Caki2 (cell line): Measurements from ENCODE around the gene GABRG2. TPM values are rescaled to one million over a fixed set of nuclear protein-coding genes. Genes with fewer than 3 reads are reported as not detected.
A peak's percentile ranks its signal among the peaks of the same experiment; 100 is the strongest.
"Not testable (repeated sequence)": the region's sequence is repeated elsewhere in the genome, so short reads cannot be mapped to it uniquely, and the experiment has no call there.

ENCODE experiments used
- DNase-seq: peaks from one replicate; pipeline ENCODE4 v3.0.0-alpha.2; 2015; ENCODE audit warnings: low read depth
- in situ Hi-C: cut with HindIII; loops from 2 replicates; pipeline ENCODE4 v1.10.0; 2016; ENCODE audit warnings: low sequenced_read_pairs, low pct_unique_long_range_greater_than_20kb, mixed read lengths
- total RNA-seq: library from RNA; depleted of rRNA; stranded (reverse); fragments of >200 nt; shearing (Covaris generic); gene quantifications from 2 replicates; pipeline ENCODE4 v1.2.3, GENCODE V29; 2014; ENCODE audit warnings: low replicate concordance; rRNA removed

GABRG2 gene
- not detected in 2 replicates for total RNA-seq

DNA sequence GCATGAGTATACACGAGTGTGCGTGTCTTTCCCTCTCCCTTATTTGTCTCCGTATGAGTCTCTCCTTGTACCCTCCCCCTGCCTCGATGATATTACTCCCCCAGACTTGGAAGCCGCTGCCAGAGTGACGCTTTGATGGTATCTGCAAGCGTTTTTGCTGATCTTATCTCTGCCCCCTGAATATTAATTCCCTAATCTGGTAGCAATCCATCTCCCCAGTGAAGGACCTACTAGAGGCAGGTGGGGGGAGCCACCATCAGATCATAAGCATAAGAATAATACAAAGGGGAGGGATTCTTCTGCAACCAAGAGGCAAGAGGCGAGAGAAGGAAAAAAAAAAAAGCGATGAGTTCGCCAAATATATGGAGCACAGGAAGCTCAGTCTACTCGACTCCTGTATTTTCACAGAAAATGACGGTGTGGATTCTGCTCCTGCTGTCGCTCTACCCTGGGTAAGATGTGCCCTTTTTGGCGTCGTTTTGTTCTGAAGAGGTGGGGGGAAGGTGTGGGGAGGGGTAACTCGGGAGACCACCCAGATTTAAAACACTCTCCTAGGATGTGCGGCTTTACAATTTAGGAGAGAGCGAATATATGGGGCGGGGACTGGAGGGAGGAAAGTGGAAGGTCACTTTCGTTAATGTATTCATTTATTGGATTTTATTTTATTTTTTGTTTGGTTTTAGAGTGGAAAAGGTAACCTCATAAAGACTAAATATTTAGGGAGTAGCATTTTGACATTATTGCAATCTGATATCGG is at the start of gene GABRG2:
GABRG2 (plus strand) TSS at position 119 of the 757 bp plus-strand sequence; CDS start at position 346, 227 bp downstream.
- no peak for DNase-seq
- in situ Hi-C loops, result no loop called here

DNA sequence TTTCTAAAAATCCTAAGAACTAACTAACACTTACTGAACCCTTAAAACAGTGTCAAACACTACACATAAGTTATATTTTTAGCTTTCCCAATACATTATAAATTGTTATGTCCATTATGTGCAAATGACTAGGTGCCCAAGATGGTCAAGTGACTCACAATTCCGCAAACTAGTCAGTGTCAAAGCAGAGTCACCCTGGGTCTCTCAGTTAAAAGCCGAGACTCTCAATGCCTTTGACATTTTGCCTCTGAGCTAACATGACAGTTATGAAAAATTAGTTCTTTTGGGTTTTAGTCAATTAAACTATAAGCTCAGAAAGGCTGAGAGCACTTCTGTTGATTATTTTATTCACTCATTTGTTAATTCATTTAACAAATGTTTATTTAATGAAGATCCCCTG is 42.3 kb upstream of the GABRG2 start:
- DNase-seq, result no peak
- in situ Hi-C loops, result no loop called here

DNA sequence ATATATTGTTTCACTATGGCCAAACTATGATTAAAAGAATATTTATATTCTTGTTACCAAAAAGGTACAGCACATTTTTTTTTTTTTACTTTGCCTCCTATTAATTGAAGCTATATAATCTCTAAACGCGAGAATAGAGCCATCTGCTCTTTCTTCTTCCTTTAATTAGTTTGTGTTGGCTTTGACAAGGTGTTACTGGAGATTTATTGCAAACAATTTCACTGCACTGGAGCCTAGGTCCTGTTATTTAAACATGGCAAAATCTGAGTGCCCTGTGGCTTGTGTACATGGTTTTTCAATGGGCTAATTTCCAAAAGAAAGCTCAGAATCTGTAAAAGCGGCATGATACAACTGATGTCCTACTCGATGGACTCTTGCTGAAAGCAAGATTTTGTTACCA is 40.8 kb upstream of the GABRG2 start:
- no peak for DNase-seq

DNA sequence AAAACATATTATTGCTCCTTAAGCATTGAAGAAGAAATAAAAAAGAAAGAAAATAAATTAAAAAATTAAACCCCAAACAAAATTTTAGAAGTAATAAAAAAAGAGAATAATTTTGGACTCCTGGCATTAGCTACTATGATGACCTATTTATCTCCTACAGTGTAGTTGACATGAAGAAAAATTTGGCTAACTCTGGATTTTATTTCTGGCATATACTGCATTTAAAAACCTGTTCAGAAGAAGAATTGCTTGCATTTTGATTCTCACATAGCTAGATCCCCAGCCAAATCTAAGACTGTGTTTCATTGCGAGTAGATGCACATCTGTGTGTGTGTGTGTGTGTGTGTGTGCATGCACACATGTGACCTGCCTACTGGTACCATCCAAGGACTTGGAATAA is 30.1 kb upstream of the GABRG2 start:
- no peak for DNase-seq
- in situ Hi-C loops, result no loop called here

More for the DNA sequence above, 40.8 kb upstream of the GABRG2 start:
- in situ Hi-C loops, result no loop called here

- no peak for DNase-seq
- in situ Hi-C loops, result no loop called here
These were observed 20.3 kb upstream of the GABRG2 start for GRCh38 chr5:162047279-162047678.

GRCh38 chr5:162052676-162053075 is 14.9 kb upstream of the GABRG2 start:
- no peak for DNase-seq
- in situ Hi-C loops, result no loop called here

DNA sequence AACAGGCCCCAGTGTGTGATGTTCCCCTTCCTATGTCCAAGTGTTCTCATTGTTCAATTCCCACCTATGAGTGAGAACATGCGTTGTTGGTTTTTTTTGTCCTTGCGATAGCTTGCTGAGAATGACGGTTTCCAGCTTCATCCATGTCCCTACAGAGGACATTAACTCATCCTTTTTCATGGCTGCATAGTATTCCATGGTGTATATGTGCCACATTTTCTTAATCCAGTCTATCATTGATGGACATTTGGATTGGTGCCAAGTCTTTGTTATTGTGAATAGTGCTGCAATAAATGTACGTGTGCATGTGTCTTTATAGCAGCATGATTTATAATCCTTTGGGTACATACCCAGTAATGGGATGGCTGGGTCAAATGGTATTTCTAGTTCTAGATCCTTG is 12.5 kb upstream of the GABRG2 start:
- in situ Hi-C loops, DNase-seq: not testable (repeated sequence)

GRCh38 chr5:162067162-162067561 is 411 bp upstream of the GABRG2 start:
- in situ Hi-C loops, result no loop called here

DNA sequence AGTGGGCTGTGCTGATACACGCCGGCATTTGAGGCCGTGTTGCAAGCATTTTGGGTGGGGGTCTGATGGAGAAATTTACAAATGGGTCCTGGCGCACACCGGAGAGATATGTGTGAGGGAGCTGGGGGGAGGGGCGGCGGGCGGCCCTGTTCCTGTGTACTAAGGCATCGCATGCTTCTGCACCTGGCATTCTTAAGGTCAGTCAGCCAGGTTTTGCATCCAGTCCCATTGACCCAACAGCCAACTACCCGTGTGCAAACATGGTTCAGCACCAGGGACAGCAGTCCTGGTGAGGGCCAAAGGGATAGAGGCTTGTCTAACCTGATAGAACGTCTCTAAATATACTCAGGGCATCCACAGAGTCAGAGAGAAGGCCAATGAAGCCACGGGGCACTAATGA is 839 bp downstream of the GABRG2 start:
- peak; percentile 18 for DNase-seq
- in situ Hi-C loops, result no loop called here

More at GRCh38 chr5:162067162-162067561, 411 bp upstream of the GABRG2 start:
- DNase-seq, result no peak

- no peak for DNase-seq
- in situ Hi-C loops, result no loop called here
These were observed 1.4 kb downstream of the GABRG2 start for GRCh38 chr5:162068936-162069335.

DNA sequence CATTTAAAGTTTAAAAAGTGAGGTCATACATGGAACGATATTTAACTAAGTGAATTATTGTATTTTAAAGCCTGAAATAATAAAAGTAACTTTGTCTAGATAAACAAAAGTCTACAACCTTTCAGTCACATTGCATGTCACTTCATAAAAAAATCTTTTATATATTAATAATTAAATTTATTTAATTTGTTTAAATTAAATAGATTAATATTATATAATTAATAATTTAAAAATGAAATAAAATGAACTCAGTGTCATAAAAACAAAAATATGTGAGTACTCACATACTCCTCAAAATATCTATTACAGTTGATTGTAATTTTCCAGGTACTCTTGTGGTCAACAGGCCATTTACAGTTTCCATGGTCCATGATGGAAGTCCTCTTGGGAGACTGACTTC is 11.2 kb downstream of the GABRG2 start:
- DNase-seq, result no peak
- in situ Hi-C loops, result no loop called here

- in situ Hi-C loops, result no loop called here
These were observed 23.8 kb downstream of the GABRG2 start for GRCh38 chr5:162091336-162091735.

GRCh38 chr5:162096448-162096847 is 28.9 kb downstream of the GABRG2 start:
- DNase-seq, result no peak
- in situ Hi-C loops, result no loop called here

More at GRCh38 chr5:162091336-162091735, 23.8 kb downstream of the GABRG2 start:
- no peak for DNase-seq

DNA sequence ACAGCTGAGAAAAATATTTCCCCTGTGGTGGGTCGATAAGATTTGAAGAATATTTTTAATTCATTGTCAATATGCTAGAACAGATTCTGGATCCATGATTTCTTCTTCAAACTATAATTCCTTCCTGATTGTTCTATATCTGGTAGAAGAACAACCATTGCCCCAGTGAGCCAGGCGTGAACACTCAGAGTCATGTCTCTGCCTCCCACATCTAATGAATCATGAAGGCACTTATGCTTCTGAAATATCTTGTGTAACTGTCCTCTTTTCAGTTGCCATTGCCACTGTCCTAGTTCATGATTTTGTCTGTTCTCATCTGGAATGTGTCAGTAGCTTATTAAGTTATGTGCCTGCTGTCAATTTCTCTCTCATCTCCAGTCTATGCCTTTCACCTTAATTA is 40.0 kb downstream of the GABRG2 start:
- in situ Hi-C loops, result no loop called here
- DNase-seq, result no peak

- in situ Hi-C loops, result no loop called here
- no peak for DNase-seq
These were observed 52.2 kb downstream of the GABRG2 start for GRCh38 chr5:162119801-162120200.

DNA sequence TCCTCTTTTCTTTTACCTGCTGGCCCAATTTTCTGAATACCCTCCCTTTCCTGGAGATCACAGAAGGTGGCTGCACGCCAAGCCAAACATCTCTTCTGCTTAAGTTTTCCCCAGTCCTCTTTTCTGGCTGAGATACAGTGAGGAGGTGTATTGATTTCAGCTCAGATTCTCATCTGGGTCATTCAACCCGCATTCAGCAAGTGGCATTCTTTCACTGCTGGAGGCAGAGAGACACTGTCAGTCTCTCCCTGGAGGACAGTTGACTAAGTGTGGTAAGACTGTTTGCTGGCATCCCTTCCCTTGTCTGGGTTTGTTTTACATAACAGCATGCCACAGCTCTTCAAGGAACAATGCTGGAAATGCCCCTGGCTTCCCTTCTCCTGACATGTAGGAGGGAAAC is 60.5 kb downstream of the GABRG2 start:
- in situ Hi-C loops, result no loop called here
- no peak for DNase-seq

GRCh38 chr5:162132348-162132747 is 64.8 kb downstream of the GABRG2 start:
- no peak for DNase-seq
- in situ Hi-C loops, result no loop called here

DNA sequence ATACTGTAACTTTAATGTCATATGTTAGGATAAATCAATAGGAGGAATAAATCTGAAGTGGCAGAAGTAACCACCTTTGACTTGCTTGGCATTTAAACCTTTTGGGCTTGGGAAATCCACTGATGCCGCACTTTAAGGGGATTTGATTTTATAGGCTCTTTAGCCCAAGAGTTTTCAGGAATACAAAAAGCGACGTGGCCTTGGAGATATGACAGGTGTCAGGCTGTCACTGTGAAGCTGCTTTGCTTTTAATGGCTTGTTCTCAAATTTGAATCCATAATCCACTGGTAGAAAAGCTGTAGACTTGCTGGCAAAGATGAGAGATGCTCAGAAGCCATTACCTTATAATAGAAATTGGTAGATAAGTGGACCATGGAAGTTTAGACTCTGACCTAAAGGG is 71.6 kb downstream of the GABRG2 start:
- in situ Hi-C loops, result no loop called here
- DNase-seq, result no peak

- in situ Hi-C loops, result no loop called here
- no peak for DNase-seq
These were observed 86.7 kb downstream of the GABRG2 start for GRCh38 chr5:162154242-162154641.

DNA sequence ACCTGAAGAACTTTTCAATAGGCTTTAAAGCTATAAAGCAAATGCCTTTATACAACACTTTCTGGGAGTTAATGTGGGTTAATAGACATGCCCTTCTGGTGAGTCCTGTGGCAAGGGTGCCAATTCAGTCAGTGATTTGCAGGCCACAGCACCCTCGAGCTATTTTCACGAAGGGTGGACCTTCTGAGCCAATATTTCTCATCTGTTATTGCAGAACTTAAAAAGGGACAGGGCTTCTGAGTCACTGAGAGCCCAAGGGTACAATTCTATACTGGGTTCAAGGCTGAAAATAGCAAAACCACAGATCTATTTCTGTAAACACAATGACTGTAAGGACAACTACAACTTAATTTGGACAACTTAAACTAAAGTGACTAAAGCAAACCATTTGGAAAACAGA is 92.8 kb downstream of the GABRG2 start:
- in situ Hi-C loops, result no loop called here

More for the DNA sequence above, 92.8 kb downstream of the GABRG2 start:
- no peak for DNase-seq
